Activated CD4-positive, CD25-positive, alpha-beta regulatory T cell treated with anti-CD3 and anti-CD28 coated beads, Interleukin-2, amount 50 U/mL, for 72 hours (primary cell): ENCODE results near the gene PKD1.
"Not testable (repeated sequence)": the region's sequence is repeated elsewhere in the genome, so short reads cannot be mapped to it uniquely, and the experiment has no call there.

Experiments used
- DNase-seq: peaks from one replicate; pipeline ENCODE4 v3.0.0; 2021

PKD1 gene

GRCh38 chr16:2149630-2150417 lies 14.1 kb upstream of the PKD1 start:
- no peak for DNase-seq

DNA sequence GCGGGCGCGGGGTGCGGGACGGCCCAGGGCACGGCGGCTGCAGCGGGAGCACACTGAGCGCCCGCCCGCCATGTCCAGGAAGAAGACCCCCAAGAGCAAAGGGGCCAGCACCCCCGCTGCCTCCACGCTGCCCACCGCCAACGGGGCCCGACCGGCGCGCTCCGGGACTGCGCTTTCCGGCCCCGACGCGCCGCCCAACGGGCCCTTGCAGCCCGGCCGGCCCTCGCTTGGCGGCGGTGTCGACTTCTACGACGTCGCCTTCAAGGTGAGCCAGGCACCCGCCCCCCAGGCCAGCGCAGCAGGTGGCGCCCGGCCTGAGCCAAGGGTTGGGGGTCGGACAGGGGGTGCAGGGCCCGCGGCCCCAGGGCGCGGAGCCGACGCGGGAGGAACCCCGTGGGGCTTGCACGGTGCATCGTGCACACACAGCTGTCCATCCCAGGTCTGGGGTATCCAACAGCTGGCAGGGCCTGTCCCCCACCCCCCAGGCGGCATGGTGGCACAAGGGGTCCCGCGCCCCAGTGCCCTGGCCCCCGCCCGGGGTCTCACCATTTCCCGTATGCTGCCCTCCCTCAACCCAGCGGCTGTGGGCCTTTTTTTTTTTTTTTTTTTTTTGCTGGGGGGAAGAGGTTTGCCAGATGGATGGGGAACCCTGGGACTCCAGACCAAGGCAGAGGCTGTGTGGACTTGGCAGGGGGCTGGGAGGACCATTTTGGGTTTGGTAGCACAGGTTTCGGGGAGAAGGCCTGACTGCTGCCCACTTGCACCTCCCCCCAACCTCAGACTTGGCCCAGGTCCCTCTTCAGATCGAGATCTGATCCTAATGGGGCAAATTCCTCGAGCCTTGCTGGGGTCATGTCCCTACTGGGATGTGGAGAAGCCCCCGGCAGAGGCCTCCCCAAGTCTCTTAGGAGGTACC lies 13.3 kb upstream of the PKD1 start:
- no peak for DNase-seq

- DNase-seq = no peak
Measured at GRCh38 chr16:2147981-2148671, 12.4 kb upstream of the PKD1 start, which contains the start of gene RAB26. RAB26 (plus strand) TSS chr16:2148625; CDS start chr16:2148784, 159 bp downstream.

GRCh38 chr16:2147378-2147777 lies 11.7 kb upstream of the PKD1 start:
- DNase-seq = no peak

- no peak for DNase-seq
Measured at GRCh38 chr16:2145843-2146242, 10.1 kb upstream of the PKD1 start.

GRCh38 chr16:2143878-2144485 lies 8.3 kb upstream of the PKD1 start:
- DNase-seq = no peak

GRCh38 chr16:2142942-2143877 lies 7.5 kb upstream of the PKD1 start:
- no peak for DNase-seq

DNA sequence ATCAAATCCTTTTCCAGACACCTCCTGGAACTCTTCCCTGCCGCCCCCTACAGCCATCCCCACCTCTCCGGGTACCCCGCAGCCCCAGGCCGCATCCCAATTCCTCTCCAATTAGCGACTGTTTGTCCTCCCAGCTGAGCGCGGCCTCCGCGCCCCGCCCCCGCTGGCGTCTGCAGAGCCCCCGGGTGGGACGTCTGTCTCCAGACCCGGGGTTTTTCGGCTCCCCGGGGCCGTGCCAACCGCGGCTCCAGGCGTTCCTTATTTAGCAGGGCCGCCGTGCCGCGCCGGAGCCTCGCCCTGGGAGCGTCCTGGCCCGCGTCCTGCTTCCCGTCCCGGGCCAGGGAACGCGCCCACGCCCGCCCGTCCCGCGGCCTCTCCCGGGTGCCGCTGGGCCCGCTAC lies 627 bp downstream of the PKD1 start:
- DNase-seq = not testable (repeated sequence)

DNA sequence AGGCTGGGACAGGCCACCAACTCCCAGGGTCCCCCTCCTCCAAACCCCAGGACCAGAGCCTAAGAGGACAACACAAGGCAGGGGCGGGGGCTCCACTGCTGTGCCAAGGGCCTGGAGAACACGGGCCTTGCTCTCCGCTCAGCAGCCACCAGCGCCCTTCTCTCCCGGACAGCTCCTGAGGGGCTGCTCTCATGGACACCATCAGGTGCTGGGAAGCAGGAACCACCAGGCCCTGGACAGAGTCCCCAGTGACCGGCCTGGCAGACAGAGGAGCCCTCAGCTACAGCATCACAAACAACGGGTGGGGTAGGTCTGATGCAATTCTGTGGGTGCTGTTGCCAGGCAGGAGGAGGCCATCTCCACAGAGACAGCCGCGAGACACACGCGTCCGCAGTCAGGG lies 1.9 kb downstream of the PKD1 start:
- not testable (repeated sequence) for DNase-seq

- DNase-seq = not testable (repeated sequence)
Measured at GRCh38 chr16:2129890-2130447, 5.7 kb downstream of the PKD1 start.

DNA sequence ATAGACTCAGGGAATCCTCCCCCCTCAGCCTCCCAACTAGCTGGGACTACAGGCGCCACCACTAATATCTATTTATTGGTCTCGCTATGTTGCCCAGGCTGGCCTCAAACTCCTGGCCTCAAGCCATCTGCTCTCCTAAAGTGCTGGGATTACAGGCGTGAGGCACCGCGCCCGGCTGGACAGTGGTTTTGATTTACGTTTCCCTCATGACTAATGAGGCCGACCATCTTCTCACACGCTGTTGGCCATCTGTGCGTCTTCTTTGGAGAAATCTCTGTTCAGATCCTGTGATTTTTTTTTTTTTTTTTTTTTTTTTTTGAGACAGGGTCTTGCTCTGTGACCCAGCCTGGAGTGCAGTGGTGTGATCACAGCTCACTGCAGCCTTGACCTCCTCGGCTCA lies 6.4 kb downstream of the PKD1 start:
- not testable (repeated sequence) for DNase-seq

GRCh38 chr16:2127630-2128280 lies 7.9 kb downstream of the PKD1 start:
- not testable (repeated sequence) for DNase-seq

GRCh38 chr16:2126928-2127556 lies 8.7 kb downstream of the PKD1 start:
- DNase-seq = not testable (repeated sequence)

- DNase-seq = not testable (repeated sequence)
Measured at GRCh38 chr16:2126161-2126743, 9.4 kb downstream of the PKD1 start.

DNA sequence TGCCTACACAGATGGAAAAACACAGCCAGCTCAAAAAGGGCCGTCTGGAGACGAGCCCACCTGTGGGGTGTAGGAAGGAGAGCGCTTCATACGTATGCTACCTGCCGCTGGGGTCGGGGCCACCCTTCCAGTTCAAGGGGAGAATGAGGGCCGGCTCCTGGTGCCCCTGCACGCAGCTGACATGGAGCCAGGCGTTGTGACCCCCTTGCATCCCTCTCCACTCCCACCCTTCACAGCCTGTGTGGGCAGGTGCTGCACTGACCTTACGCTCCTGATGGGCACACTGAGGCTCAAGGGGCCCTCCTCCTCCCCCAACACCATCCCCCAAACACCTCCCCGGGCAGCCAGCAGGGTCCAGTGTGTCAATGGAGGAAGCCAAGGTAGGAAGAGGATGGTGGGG lies 10.1 kb downstream of the PKD1 start:
- not testable (repeated sequence) for DNase-seq

GRCh38 chr16:2124694-2125444 lies 10.8 kb downstream of the PKD1 start:
- DNase-seq = not testable (repeated sequence)

GRCh38 chr16:2124377-2124693 lies 11.4 kb downstream of the PKD1 start:
- DNase-seq = not testable (repeated sequence)

- DNase-seq = not testable (repeated sequence)
Measured at GRCh38 chr16:2123706-2124376, 11.9 kb downstream of the PKD1 start.
